GM12878 (cell line): ENCODE results near the gene KIAA0930.

Source experiments
- JUND ChIP-seq: IDR thresholded peaks from 2 replicates; pipeline ENCODE4 v1.6.1; 2012; ENCODE audit warnings: low read depth, mild to moderate bottlenecking, low read length, improper control_type of control experiment, moderate library complexity
- RFX5 ChIP-seq: IDR thresholded peaks from 2 replicates; pipeline ENCODE4 v1.6.1; 2011; ENCODE audit warnings: low read depth, low read length, improper control_type of control experiment
- TF ChIP-seq, protein P1 (sequence below), 3 experiments: IDR thresholded peaks in 2 of 3; conservative IDR thresholded peaks in 1 of 3; 2 replicates each; pipeline ENCODE4 v1.5.1; 2011; ENCODE audit warnings: low read depth in 3 of 3, low read length in 3 of 3, mild to moderate bottlenecking in 3 of 3, control low read depth in 2 of 3, moderate library complexity in 2 of 3, inconsistent platforms in 1 of 3, mixed read lengths in 1 of 3; ENCODE audit not compliant: control insufficient read depth in 2 of 3, insufficient read depth in 1 of 3; ENCODE audit errors: extremely low read depth in 1 of 3
- TF ChIP-seq, protein P2 (sequence below): fragments of 450-650 bp; IDR thresholded peaks from 2 replicates; pipeline ENCODE4 v1.6.1; 2017; ENCODE audit warnings: mild to moderate bottlenecking

DNA sequence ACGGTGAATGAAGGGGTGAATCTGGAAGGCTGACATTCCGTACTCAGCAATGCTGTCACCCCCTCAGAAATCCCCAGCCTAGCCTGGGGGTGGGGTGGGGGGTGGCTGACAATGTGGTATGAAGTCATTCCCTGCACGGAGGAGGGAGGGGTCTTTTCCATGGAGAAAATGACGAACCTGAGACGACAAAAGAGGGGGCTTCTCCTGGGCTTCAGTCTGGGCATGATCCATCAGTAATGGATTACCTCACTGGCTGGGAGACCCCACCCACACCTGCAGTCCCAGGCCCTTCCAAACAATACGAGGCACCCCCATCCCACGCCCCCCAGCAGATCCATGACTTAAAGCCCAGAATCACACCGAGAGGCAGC is 1.0 kb downstream of the KIAA0930 start:
- TF ChIP-seq, protein P1, sequence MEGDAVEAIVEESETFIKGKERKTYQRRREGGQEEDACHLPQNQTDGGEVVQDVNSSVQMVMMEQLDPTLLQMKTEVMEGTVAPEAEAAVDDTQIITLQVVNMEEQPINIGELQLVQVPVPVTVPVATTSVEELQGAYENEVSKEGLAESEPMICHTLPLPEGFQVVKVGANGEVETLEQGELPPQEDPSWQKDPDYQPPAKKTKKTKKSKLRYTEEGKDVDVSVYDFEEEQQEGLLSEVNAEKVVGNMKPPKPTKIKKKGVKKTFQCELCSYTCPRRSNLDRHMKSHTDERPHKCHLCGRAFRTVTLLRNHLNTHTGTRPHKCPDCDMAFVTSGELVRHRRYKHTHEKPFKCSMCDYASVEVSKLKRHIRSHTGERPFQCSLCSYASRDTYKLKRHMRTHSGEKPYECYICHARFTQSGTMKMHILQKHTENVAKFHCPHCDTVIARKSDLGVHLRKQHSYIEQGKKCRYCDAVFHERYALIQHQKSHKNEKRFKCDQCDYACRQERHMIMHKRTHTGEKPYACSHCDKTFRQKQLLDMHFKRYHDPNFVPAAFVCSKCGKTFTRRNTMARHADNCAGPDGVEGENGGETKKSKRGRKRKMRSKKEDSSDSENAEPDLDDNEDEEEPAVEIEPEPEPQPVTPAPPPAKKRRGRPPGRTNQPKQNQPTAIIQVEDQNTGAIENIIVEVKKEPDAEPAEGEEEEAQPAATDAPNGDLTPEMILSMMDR (IDR thresholded peaks at IDR 0.05 in 2 of 3, conservative IDR thresholded peaks at IDR 0.05 in 1 of 3; ENCODE audit: control insufficient read depth in 2 of 3, extremely low read depth in 1 of 3, insufficient read depth in 1 of 3, low read depth in 3 of 3, low read length in 3 of 3) = no peak
- TF ChIP-seq RFX5 (no peak), JUND (no peak)
- TF ChIP-seq, protein P2, sequence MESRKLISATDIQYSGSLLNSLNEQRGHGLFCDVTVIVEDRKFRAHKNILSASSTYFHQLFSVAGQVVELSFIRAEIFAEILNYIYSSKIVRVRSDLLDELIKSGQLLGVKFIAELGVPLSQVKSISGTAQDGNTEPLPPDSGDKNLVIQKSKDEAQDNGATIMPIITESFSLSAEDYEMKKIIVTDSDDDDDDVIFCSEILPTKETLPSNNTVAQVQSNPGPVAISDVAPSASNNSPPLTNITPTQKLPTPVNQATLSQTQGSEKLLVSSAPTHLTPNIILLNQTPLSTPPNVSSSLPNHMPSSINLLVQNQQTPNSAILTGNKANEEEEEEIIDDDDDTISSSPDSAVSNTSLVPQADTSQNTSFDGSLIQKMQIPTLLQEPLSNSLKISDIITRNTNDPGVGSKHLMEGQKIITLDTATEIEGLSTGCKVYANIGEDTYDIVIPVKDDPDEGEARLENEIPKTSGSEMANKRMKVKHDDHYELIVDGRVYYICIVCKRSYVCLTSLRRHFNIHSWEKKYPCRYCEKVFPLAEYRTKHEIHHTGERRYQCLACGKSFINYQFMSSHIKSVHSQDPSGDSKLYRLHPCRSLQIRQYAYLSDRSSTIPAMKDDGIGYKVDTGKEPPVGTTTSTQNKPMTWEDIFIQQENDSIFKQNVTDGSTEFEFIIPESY = no peak
